GOT3 (cell line): ENCODE data around the gene DNHD1.

Experiments used
- DNase-seq: peaks from one replicate; lab custom pipeline; 2025; ENCODE audit warnings: mixed read lengths; lab: John Stamatoyannopoulos, UW

The DNHD1 gene

GRCh38 chr11:6530848-6531247, 33.8 kb downstream of the DNHD1 start:
- no peak for DNase-seq

GRCh38 chr11:6531267-6531752, 34.2 kb downstream of the DNHD1 start:
- no peak for DNase-seq

GRCh38 chr11:6538456-6538855, 41.4 kb downstream of the DNHD1 start:
- DNase-seq: no peak

- DNase-seq: no peak
Observed at GRCh38 chr11:6538945-6539344, 41.9 kb downstream of the DNHD1 start.

GRCh38 chr11:6539748-6540268, 42.7 kb downstream of the DNHD1 start:
- DNase-seq: no peak

GRCh38 chr11:6541356-6541755, 44.3 kb downstream of the DNHD1 start:
- DNase-seq: no peak

GRCh38 chr11:6542727-6543126, 45.6 kb downstream of the DNHD1 start:
- no peak for DNase-seq

- DNase-seq: no peak
Observed at GRCh38 chr11:6544921-6545850, 48.1 kb downstream of the DNHD1 start.

GRCh38 chr11:6545917-6546605, 49.0 kb downstream of the DNHD1 start:
- no peak for DNase-seq

GRCh38 chr11:6546735-6547134, 49.7 kb downstream of the DNHD1 start:
- DNase-seq: no peak

- no peak for DNase-seq
Observed at GRCh38 chr11:6547177-6547576, 50.1 kb downstream of the DNHD1 start.

GRCh38 chr11:6548121-6548520, 51.0 kb downstream of the DNHD1 start:
- no peak for DNase-seq

GRCh38 chr11:6548641-6549040, 51.6 kb downstream of the DNHD1 start:
- no peak for DNase-seq

- no peak for DNase-seq
Observed at GRCh38 chr11:6553634-6554033, 56.6 kb downstream of the DNHD1 start.

- DNase-seq: no peak
Observed at GRCh38 chr11:6554828-6555706, 58.0 kb downstream of the DNHD1 start.

GRCh38 chr11:6556139-6556949, 59.3 kb downstream of the DNHD1 start:
- no peak for DNase-seq

- no peak for DNase-seq
Observed at GRCh38 chr11:6557063-6557462, 60.0 kb downstream of the DNHD1 start.

- no peak for DNase-seq
Observed at GRCh38 chr11:6557761-6558674, 60.9 kb downstream of the DNHD1 start.

GRCh38 chr11:6559369-6559768, 62.3 kb downstream of the DNHD1 start:
- no peak for DNase-seq

- DNase-seq: no peak
Observed at GRCh38 chr11:6561288-6561687, 64.2 kb downstream of the DNHD1 start.
